Activated naive CD4-positive, alpha-beta T cell (primary cell): ENCODE data around the gene PCYT1A.
A peak's percentile ranks its signal among the peaks of the same experiment; 100 is the strongest.

Experiments used
- DNase-seq, 4 experiments: peaks; one replicate each; lab custom pipeline; 2025; lab: John Stamatoyannopoulos, UW

Gene PCYT1A

DNA sequence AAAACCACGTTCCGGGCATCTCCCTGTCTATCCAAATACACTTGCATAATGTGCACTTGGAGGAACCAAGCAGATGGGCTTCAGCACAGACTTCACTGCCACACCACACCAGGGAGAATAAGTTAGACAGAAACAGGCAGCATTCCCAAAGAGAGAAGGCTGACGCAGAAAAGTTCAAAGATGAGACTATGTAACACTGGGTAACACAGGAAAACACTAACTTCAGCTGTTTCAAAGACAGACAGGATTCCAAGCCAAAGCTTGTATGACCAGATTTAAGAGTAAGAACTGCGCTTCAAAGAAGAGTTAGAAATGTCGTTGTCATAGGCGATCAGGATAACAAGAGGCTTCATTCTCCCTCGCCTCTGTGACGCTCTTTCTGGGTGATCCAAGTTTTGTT lies 51.3 kb downstream of the PCYT1A start:
- no peak for DNase-seq

DNA sequence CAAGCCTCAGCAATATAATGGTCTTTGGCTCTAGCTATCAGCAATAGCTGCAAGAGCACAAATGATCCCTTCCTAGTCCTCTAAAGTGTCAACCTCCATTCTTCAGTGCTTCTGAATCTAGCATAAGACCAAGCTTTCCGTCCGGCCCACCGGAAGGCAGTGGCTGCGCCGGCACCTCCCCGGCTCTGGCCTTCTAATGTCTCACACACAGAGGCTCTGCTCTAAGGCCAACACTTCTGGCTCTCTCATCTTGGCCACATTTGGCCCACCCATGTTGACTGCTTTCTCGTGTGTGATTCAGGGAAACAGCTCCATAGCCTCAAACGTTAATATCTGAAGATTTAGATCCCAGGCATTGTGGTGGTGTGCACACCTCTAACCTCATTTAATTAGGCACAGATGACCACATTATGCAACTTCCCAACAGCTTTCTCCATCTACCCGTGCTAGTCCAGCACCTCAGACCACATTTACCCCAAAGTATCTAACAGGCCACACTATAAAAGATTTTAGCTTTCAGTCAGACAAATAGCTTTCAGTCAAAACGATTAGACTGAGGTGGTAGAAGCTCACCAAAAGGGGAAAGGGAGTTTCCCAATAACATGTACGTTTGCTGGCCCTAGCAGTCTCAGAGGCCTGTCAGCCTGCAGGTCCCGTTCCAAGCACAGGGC lies 51.9 kb downstream of the PCYT1A start:
- DNase-seq = no peak

DNA sequence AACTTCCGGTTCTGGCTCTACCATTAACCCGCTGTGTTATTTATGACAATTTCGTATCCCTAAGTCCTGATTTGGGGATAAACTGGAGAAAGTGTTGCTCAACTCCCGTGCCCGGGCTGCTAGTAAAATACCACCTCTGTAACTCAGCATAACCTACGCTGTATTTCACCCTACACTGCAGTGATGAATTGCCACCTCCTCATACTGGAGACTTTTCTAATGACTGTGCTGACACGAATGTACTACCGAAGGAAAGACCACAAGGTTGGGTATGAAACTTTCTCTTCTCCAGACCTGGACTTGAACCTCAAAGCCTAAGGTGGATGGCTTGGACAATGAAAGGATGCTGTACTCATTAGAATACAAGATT lies 54.7 kb downstream of the PCYT1A start:
- no peak for DNase-seq

DNA sequence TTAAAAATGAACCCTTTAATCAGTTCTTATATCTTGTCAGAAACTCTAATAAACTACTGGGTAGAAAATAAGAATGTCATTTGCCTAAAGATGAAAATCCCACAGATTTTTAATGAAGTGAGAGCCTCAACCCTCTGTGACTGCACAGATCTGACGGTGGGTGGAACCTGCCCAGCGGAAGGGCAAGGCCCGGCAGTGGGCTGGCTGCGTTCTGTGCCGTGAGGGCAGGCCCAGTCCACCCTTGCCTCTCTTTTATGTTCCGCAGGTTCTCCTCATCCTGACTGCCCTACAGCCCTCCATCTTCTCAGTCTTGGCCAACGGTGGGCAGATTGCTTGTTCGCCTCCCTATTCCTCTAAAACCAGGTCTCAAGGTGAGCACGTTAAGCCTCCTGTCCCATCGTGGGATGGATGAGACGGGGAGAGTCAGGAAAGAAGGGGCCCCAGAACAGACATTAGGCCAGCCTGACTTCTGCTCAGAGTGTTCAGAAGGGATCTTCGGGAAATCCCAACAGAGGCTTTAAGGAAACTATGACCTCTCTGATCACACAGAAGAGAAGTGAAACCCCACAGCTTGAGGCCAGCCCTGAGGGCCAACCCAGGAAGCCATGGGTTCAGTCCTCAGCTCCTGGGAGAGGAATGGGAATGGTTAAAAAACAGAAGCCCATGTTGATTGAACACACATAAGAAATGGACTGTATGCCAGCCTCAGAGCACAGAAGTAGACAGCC lies 55.2 kb downstream of the PCYT1A start:
- DNase-seq = no peak

DNA sequence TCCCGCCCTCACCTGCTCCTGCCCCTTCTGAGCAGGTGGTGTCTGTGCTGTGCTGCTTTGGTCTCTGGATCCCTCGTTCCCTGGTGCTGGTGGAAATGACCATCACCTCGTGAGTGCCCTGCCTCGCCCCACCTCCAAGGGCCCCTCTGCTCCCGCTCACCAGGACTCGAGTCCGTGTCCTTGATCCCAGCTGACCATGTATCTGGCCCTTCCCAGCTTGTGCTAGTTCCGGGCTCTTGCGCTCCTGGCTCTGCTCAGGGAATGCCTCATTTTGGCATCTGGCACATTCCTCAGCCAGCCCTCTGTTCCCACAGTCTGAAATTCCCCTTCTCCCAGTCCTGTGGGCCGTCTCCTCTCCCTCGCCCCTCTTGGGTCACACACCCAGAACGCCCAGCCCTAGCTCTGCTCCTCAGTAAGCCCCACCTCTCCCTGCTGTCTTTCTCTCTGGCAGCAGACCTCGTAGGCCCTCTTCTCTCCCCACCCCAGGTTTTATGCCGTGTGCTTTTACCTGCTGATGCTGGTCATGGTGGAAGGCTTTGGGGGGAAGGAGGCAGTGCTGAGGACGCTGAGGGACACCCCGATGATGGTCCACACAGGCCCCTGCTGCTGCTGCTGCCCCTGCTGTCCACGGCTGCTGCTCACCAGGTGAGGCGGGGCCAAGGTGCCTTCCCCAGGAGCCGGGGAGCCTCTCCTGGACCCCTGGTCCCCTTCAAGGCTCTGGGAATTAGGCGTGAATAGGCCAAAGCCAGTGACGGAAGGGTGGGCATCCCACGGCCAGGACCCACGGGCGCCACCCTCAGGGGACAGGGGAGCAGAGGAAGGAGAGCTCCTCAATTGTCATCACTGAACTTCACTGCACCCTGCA lies 59.7 kb downstream of the PCYT1A start:
- DNase-seq = no peak

DNA sequence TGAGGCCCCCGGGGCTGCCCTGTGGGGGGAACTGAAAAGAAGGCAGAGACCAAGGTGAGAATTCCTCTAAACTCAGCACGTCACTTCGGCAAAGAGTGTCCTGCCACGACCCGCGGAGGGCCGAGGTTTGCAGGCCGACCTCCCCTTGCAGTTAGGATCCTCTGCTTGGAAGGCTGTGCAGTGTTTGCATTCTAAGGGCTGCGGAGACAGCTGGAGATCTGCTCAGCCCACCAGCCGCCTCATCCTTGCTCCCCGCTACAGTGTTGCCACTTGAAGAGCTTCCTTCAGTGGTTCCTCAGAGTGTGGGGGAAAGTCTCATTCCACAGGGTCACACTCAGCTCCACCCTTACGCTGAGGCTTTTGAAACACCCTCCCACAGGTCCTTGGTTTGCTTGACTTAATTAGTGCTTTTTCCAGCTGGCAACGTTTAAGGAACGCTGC lies 60.4 kb downstream of the PCYT1A start:
- DNase-seq = no peak

DNA sequence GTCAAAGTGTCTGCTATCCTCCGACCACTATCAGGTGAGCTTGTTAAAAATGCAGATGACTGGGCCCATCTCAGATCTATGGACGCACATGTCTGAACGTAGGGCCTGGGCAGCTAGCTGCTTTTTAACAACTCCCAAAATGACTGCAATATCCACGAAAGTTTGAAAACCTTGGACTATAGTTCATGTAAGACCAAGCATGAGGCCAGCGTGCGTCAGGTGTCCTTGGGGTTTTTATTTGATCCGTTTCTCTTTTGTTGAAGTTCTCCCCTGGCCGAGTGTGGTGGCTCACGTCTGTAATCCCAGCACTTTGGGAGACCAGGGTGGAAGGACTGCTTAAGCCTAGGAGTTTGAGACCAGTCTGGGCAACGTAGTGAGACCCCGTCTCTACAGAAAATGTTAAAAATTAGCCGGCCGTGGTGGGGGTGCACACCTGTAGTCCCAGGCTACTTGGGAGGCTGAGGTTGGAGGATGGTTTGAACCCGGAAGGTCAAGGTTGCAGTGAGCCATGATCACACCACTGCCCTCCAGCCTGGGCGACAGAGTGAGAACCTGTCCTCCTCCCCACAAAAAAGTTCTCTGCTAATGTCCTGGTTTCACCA lies 61.7 kb downstream of the PCYT1A start:
- no peak for DNase-seq

DNA sequence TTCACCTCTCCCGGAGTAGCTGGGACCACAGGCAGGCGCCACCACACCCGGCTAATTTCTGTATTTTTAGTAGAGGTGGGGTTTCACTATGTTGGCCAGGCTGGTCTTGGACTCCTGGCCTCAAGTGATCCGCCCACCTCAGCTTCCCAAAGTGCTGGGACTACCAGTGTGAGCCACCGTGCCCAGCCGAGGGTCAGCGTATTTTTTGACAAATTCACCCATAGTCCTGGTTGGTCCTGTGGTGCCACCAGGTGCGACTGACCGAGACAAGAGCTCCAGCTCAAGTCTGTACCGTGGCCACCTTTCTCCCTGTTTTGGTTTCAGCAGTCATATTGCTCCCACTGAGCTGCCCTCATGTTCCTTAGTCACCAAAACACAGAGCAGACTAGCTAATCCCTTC lies 62.4 kb downstream of the PCYT1A start:
- no peak for DNase-seq

DNA sequence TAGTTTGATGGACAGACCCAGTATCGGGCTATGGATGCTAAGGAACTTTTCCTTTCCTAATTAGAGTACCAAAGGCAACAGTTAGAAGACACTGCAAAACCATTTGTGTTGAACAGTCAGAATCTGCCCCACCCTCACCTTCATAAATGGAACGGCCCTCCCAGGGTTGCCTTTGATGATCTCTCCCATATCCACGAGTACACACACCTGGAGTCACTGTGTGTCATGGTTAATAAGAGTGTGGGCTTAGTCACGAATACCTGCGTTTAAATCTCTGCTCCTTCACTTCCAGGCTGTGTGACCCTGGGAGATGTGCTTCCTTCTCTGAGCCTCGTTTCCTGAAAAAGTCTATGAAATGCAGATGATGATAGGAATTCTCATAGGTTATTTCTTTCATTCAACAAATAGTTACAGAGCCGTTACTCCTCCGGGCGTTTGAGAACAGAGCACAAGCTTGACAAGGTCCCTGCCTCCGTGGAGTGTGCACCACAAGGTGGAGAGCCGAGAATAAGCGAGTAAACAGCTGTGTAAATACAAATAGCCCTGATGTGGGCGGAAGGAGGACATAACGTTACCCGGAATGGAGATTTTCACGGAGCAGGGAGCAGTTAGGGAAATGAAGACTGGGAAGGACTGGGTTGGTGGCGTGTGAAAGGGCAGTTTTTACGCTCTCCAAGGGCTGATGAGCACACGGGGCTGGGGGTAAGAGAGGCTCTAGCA lies 64.5 kb downstream of the PCYT1A start:
- DNase-seq = no peak

DNA sequence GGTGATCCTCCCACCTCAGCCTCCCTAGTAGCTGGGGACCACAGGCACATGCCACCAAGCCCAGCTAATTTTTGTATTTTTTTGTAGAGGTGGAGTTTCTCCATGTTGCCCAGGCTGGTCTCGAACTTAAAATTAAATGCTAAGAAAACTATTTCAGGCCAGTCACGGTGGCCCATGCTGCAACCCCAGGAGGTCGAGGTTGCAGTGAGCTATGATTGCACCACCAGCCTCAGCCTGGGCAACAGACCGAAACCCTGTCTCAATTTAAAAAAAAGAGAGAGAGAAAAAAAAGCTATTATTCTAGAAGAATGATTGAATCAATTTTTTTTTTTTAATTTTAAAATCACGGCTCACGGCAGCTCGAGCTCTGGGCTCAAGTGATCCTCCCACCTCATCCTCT lies 66.5 kb downstream of the PCYT1A start:
- no peak for DNase-seq

DNA sequence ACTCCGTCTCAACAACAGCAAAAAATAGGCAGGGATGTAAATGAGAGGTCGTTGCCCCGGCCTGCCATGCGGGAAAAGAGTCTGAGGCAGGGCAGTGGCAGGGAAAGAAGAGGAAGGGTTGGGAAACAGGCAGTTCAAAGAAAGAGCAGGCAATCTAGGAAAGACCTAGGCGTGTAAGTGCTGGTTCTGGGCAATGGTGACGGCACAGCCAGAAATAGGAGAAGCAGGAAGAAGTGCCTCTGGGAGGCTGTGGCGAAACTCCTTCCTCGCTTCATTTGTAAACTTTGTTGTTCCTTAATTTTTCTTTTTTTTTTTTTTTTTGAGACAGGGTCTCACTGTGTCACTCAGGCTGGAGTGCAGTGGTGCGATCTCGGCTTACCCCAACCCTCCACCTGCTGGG lies 66.9 kb downstream of the PCYT1A start:
- no peak for DNase-seq

DNA sequence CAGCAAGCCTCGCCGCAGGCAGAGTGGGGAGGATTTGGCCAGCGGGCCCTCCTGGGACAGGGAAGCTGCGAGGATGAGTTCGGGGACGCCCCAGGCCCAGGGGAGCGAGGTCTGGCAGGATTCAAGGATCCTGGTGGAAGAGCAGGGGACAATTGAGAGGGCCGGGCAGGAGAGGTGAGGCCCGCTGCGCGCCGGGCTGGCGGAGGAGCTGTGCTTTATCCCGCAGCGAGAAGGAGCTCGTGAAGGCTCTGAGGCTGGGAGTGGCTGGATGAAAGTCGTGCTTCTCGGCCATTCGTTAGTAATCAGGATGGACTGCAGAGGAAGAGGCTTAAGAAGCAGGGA lies 67.6 kb downstream of the PCYT1A start:
- no peak for DNase-seq

DNA sequence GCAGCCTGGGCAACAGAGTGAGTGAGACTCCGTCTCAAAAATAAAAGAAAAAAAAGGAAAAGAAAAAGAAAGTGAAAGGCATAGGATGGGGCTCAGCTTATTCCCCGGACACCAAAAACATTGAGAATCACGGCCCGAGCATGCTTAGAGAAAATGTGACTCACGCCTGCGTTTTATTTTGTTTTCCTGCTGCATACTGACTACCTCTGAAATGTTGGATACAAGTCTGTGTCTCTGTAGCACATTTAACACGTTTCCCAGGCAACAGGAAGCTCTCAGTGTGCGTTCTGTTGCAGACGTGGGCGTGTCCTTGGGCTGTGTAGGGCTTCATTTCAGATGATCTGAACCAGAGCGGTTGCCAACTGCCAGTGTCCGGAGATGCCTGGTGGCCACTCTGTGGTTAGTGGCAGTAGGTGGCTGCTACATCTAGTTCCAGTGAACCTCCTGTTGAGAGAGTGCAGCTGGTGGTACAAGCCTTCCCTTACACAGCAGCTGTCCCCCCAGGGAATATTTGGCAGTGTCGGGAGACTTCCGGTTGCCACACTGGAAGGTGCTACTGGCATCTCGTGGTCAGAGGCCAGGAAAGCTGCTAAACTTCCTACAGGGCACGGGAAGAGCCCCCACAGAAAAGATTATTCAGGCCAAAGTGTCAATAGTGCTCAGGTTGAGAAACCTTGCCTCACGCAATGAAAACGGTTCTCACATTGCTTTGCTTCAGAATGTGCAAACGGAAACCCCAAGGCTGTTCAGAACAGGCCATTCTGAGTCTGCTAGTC lies 68.1 kb downstream of the PCYT1A start:
- peak in 3 of 4 experiments; percentile 18 to 66 (median 36) for DNase-seq

DNA sequence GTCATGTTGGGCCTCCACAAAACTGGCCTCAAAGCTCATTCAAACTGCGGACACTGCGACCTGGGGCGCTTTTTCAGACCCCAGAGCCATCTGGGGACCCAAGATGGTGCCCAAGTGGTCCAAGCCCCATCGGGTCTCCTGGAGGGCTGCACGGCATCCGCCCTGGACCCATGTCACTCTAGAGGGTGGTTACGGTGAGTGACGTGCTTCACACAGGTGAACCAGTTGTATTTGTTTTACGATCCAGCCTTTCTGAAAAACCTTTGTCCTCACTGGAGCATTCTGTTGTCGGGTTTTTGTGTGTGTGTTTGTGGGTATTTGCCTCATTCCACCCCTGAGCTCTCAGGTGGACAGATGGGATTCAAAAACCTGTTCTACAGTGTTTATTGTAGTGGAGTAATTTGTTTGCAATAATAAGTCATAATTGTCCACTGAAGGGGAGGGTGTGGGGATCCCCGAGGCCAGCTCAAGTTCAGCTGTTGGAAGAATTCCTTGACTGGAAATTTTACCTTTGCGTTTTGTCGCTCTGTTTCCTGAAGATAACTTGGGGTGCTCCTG lies 69.3 kb downstream of the PCYT1A start:
- no peak for DNase-seq

DNA sequence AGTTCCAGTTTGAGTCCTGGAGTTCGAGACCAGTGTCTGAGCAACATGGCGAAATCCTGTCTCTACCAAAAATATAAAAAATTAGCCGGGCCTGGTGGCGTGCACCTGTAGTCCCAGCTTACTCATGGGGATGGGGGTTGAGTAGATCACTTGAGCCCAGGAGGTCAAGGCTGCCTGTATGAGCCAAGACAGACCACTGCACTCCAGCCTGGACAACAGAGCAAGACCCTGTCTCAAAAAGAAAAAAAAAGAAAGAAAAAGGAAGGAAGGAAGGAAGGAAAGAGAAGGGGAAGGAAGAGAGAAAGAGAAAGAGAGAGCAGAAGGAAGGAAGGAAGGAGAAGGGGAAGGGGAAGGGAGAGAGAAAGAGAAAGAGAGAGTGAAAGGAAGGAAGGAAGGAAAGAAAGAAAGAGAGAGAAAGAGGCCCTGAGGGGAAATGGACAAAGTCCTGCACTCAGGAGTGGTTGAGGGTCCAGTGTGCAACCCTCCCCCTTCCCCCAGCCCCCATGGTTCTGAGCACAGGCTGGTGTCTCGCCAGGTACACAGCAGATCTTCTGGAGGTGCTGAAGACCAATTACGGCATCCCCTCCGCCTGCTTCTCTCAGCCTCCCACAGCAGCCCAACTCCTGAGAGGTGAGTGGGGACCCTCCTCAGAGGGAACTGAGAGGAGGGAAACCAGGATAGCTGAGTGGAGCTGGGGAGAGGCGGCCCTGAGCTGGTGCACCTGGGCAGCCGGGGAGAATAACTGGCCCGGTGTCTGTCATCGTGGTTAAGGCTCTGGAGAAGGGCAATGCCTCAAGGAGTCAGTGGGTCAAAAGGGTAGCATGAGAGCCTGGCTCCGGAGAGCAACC lies 70.0 kb downstream of the PCYT1A start:
- DNase-seq = no peak

DNA sequence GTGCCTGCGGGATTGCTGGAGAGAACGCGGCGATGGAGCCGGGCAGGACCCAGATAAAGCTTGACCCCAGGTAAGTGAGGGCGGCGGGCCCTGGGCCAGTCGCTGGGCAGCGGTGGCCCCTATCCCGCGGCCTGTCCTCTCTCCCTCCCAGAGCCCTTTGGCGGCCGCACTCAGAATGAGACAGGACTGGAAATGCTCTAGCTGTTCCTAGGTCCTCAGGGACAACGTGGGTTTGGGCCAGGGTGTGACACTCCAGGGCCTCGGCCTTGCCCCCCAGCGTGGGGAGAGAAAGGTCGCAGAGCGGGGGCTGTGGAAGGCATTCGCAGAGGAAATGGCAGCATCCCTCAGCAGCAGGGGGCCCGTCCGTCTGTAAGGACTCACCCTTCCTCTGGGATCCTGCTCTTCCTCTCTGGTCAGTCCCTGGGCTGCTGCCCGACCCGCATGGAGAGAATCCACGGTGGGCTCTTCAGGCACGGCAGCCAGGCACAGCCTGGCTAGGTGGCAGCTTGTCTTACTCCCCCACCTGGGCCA lies 70.8 kb downstream of the PCYT1A start:
- no peak for DNase-seq

DNA sequence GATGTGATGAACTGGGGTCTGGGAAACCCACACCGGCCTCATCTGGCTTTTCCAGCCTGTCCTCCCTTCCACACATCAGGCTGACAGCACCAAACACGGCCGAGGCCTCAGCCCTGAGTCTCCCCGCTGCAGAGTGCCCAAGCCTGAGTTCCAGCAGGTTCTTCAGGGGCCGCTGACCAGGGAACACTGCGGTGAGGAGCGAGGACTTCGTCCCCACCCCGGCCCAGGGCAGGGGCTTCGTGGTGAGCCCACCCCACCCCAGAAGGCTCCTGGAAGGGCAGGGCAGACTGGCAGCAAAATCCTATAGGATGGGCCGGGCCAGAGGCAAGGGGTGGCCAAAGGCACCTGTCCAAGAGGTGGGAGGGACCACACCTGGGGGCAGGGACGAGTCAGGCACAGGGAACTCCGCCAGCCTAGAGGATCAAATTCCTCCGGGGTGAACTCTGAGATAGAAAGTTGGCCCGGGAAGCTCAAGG lies 71.4 kb downstream of the PCYT1A start, which contains the start of gene SLC51A:
Gene SLC51A (plus strand): TSS at position 446 of the 476 bp plus-strand sequence. CDS start 179 bp downstream, outside the sequence.
- no peak for DNase-seq

DNA sequence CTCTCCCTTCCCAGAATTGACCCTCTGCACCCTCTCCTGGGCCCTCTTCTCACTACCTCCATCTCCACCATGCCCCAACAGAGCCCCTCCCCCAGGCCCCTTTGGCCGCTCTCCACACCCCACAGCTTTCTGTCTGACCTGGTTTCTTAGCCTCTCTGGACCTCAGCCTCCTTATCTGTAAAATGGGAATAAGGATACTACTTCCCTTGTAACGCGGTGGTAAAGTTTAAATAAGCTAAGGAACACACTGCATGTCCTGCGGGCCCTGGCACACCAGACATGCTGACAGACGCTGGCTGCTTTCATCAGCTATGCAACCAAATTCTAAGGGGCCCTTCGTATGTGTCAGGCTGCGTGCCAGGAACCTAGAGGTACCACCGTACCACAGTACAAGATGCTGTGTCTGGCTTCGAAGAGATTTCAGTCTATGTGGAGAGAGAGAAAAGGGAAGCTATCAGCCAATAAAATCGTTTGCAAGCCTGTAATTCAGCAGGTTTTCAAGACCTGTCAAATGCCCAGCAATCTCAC lies 72.0 kb downstream of the PCYT1A start:
- DNase-seq = no peak
